ENCODE measurements around the gene TSHZ3. TPM values are rescaled to one million over a fixed set of nuclear protein-coding genes. Genes with fewer than 3 reads are reported as not detected.

TSHZ3 gene
- total and polyA plus RNA-seq, 7 donors = 0.46 to 27.7 (median 16.1) TPM

GRCh38 chr19:31337008-31337914 is 12.0 kb downstream of the TSHZ3 start:
- Histone ChIP-seq H3K4me1 (peaks cover 0 to 99% (median 87%) of the 10 kb centered on the region in 4 donors), H3K27me3 (no peaks in the 10 kb centered on the region), H3K27ac (peak overlapping the region in 3 of 4 donors; percentile 78 to 99 (median 86)), H3K9me3 (no peaks in the 10 kb centered on the region), H3K36me3 (no peaks in the 10 kb centered on the region), H3K4me3 (no peak overlapping the region)
- intact Hi-C loops (cut with DNase I) = loop anchor here (10.0 kb wide), 1 partner anchor 652 kb away; no protein-coding TSS in a partner anchor
- no peak for TF ChIP-seq POLR2AphosphoS5 (IDR thresholded peaks at IDR 0.05)
- TF ChIP-seq, protein P1, sequence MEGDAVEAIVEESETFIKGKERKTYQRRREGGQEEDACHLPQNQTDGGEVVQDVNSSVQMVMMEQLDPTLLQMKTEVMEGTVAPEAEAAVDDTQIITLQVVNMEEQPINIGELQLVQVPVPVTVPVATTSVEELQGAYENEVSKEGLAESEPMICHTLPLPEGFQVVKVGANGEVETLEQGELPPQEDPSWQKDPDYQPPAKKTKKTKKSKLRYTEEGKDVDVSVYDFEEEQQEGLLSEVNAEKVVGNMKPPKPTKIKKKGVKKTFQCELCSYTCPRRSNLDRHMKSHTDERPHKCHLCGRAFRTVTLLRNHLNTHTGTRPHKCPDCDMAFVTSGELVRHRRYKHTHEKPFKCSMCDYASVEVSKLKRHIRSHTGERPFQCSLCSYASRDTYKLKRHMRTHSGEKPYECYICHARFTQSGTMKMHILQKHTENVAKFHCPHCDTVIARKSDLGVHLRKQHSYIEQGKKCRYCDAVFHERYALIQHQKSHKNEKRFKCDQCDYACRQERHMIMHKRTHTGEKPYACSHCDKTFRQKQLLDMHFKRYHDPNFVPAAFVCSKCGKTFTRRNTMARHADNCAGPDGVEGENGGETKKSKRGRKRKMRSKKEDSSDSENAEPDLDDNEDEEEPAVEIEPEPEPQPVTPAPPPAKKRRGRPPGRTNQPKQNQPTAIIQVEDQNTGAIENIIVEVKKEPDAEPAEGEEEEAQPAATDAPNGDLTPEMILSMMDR (IDR thresholded peaks at IDR 0.05) = no peak
- TF ChIP-seq EP300 (IDR thresholded peaks at IDR 0.05) = no peak
- TF ChIP-seq POLR2A (IDR thresholded peaks at IDR 0.05) = no peak
- DNase-seq = no peak
- WGBS, 2 donors = 42 to 73% methylated on average over 7 of the region's 7 CpGs

GRCh38 chr19:31335716-31336115 is 13.5 kb downstream of the TSHZ3 start:
- DNase-seq = peak; percentile 41
- Histone ChIP-seq H3K9me3 (no peaks in the 10 kb centered on the region), H3K4me1 (peaks cover 0 to 100% (median 95%) of the 10 kb centered on the region in 4 donors), H3K27ac (peak overlapping the region in 3 of 4 donors; percentile 43 to 99 (median 86)), H3K27me3 (no peaks in the 10 kb centered on the region), H3K36me3 (no peaks in the 10 kb centered on the region), H3K4me3 (no peak overlapping the region)
- WGBS, 2 donors = 77 to 87% methylated on average over 6 of the region's 6 CpGs
- intact Hi-C loops (cut with DNase I) = loop anchor here (10.0 kb wide), 1 partner anchor 651 kb away; no protein-coding TSS in a partner anchor
- TF ChIP-seq, protein P1 (IDR thresholded peaks at IDR 0.05) = no peak
- no peak for TF ChIP-seq EP300 (IDR thresholded peaks at IDR 0.05)
- no peak for TF ChIP-seq POLR2A (IDR thresholded peaks at IDR 0.05)
- TF ChIP-seq POLR2AphosphoS5 (IDR thresholded peaks at IDR 0.05) = no peak

DNA sequence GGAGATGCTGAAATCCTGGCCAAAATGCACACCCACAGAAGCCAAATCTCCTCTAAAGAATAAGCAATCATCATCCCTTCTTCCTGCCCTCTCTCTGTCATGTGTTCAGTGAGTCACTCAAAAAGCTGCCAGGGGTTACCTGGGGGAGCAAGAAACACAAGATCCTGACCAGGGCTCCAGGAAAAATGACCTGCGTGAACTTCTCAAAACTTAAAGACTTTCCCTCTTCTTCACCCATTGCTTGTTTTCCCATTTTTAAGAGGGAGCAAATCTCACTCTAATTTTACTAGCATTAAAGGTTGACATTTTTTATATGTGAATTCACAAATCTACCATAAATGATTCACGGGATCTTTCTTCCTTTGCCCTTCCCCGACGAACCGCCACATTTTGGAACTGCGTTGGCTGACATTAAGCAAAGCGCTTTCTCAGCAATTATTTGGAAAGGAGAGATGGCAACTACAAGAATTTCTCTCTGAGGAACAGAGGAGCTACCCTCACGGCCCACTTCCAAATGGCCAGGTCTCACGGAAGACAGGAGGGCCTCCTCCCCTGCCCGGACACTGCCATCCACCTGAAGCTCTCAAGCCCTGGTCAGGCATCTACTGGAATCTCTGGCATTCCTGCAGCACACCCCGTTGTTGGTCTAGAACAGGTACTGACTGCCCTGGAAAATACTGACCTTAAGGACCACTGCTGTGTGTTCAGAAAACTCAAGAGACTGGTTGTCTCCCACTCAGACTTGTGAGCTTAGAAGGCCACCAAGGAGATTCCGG is 14.2 kb downstream of the TSHZ3 start:
- peak; percentile 57 for DNase-seq

More for the DNA sequence above, 14.2 kb downstream of the TSHZ3 start:
- no peaks in the 10 kb centered on the region for H3K36me3 ChIP-seq
- no peak overlapping the region for H3K4me3 ChIP-seq
- no peaks in the 10 kb centered on the region for H3K27me3 ChIP-seq
- H3K9me3 ChIP-seq = no peaks in the 10 kb centered on the region
- 84 to 89% methylated on average over 12 of the region's 12 CpGs for WGBS, 2 donors
- peaks cover 0 to 100% (median 95%) of the 10 kb centered on the region in 4 donors for H3K4me1 ChIP-seq
- TF ChIP-seq POLR2A (IDR thresholded peaks at IDR 0.05) (no peak), EP300 (IDR thresholded peaks at IDR 0.05) (no peak), POLR2AphosphoS5 (IDR thresholded peaks at IDR 0.05) (peak in 1 of 4 donors; percentile 9)
- TF ChIP-seq, protein P1 (IDR thresholded peaks at IDR 0.05) = no peak
- intact Hi-C loops (cut with DNase I) = loop anchor here (10.0 kb wide), 1 partner anchor 650 kb away; no protein-coding TSS in a partner anchor
- peak overlapping the region in 3 of 4 donors; percentile 43 to 99 (median 86) for H3K27ac ChIP-seq

All from sigmoid colon (tissue), 7 donors.